ENCODE data around the gene FAF2. TPM values are rescaled to one million over a fixed set of nuclear protein-coding genes. Genes with fewer than 3 reads are reported as not detected.

FAF2 gene
- polyA plus RNA-seq, 1 experiment: 68.7 TPM

DNA sequence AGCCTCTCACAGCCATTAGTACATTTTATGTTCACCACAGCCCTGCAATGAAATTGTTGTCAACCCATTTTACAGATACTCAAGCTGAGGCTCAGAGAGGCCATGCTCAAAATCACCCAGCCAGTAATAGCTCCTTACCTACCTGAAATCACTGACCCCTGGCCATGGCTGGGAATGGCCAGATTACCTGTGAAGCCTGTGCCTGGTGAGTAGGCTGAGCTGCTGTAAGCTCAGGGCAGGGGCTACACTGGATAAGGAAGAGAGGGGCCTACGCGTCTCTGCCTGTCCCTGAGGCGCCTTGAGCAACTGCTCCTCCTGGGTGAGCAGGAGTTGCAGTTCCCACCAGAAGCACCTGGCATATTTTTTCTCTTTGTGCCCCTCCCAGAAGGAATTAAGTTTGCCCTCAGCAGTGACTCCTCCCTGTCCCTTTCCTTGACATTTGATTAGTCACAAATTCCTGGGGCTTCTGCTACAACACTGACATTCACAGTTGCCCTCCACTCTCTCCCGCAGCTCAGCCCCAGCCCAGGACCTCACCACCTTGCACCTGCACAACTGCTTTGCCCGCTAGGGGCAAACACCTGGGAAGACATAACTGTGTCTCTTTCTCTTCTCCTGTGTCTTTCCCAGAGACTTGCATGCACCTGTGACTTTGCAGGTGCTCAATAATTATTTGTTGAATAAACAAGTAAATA lies 37.6 kb upstream of the FAF2 start:
- no peak overlapping the region for H3K27ac ChIP-seq (ENCODE audit: low read depth, low read length)
- H3K9me3 ChIP-seq (ENCODE audit: control insufficient read depth, insufficient read depth, low read length): no peaks in the 10 kb centered on the region; the same call in 1 of the 2 replicates
- ChIA-PET POLR2A (no interaction called here), CTCF (interaction anchor here (3.4 kb wide), 1 partner anchor 37 kb away, joined by 22 read pairs; the partner anchor contains the start of gene FAF2)
- DNase-seq (ENCODE audit: low read depth, low spot score): no peak
- H3K27me3 ChIP-seq (ENCODE audit: control insufficient read depth, insufficient read depth, low read length): no peaks in the 10 kb centered on the region
- TF ChIP-seq, protein P1, sequence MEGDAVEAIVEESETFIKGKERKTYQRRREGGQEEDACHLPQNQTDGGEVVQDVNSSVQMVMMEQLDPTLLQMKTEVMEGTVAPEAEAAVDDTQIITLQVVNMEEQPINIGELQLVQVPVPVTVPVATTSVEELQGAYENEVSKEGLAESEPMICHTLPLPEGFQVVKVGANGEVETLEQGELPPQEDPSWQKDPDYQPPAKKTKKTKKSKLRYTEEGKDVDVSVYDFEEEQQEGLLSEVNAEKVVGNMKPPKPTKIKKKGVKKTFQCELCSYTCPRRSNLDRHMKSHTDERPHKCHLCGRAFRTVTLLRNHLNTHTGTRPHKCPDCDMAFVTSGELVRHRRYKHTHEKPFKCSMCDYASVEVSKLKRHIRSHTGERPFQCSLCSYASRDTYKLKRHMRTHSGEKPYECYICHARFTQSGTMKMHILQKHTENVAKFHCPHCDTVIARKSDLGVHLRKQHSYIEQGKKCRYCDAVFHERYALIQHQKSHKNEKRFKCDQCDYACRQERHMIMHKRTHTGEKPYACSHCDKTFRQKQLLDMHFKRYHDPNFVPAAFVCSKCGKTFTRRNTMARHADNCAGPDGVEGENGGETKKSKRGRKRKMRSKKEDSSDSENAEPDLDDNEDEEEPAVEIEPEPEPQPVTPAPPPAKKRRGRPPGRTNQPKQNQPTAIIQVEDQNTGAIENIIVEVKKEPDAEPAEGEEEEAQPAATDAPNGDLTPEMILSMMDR (IDR thresholded peaks at IDR 0.05; ENCODE audit: low read depth, low read length): no peak
- H3K4me3 ChIP-seq (ENCODE audit: low read depth, low read length): no peak overlapping the region

DNA sequence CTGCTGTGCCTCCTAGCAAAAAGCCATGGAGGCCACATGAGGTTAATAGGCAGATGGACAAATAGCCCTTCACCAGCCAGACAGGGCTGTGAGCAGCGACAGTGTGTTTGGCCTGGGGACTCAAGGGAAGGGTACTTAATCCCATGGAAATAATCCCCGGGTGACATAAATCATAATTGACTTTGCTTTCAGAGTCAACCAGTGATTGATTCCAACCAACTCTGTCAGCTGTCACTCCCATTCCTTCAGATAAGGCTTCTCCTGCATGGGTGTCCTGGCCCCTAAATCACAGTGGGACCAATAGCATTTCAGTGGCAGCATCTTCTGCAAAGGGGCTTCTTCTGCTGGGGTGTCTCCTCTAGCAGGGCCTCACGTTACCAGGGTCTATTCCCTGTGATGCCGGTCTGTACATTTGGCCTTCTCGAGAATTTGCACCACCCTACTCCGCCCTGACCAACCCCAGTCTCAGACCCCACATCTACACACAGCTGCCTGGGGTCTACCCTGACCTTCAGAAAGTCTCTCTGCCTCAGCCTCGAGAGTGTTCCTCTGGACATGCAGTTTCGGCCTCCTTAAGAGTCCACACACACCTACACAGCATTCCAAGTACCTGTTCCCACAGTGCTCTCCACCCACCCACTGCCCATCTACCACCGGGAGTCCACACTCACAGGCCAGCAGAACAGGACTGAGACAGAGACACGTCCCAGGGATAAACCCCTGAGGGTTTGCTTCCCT lies 35.5 kb upstream of the FAF2 start:
- no peaks in the 10 kb centered on the region for H3K27me3 ChIP-seq (ENCODE audit: control insufficient read depth, insufficient read depth, low read length)
- no peak for DNase-seq (ENCODE audit: low read depth, low spot score)
- TF ChIP-seq, protein P1 (IDR thresholded peaks at IDR 0.05; ENCODE audit: low read depth, low read length): no peak
- ChIA-PET CTCF (interaction anchor here (0.9 kb wide), 1 partner anchor 683 kb away, joined by 3 read pairs; no protein-coding TSS in a partner anchor), POLR2A (interaction anchor here (1.1 kb wide), 1 partner anchor 23 kb away, joined by 3 read pairs; no protein-coding TSS in a partner anchor)
- H3K27ac ChIP-seq (ENCODE audit: low read depth, low read length): no peak overlapping the region
- no peaks in the 10 kb centered on the region; the same call in 1 of the 2 replicates for H3K9me3 ChIP-seq (ENCODE audit: control insufficient read depth, insufficient read depth, low read length)
- H3K4me3 ChIP-seq (ENCODE audit: low read depth, low read length): no peak overlapping the region

DNA sequence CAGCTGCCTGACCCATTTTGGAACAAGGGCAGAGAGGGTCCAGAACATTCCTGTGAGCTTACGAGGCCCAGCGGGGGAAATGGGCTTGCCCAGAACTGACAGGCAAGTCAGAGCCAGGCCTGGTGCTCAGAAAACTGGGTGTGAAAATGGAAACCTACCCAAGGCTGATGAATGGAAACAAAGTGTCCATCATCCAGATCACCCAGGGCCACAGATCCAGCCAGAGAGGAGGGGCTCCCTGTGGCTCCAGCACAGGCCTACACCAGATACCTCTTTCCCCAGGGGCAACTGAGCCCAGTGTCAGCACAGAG lies 35.0 kb upstream of the FAF2 start:
- POLR2A ChIA-PET: interaction anchor here (1.1 kb wide), 1 partner anchor 24 kb away, joined by 3 read pairs; no protein-coding TSS in a partner anchor
- no peak for DNase-seq (ENCODE audit: low read depth, low spot score)

DNA sequence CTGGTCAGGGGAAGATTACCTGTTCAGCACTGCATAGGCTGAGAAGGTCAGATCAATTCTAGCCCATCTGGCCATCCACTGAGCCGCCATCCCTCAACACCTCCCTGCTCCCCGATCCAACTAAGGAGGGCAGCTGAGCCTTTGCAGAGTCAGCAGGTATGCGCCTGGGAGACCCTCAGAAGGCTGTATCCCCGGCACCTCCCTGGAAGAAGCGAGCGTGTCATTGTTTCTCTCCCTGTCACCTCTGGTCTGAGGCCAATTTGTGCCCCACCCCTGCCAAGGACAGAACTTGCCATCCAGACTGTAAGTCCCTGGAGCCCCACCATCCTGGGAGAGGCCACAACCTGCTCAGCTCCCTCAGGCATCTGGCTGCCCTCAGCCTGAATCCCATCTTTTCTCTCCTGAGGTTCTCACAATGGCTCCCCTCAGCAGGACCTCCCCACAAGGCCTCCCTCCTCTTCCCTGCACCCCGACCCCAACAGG lies 34.4 kb upstream of the FAF2 start:
- Histone ChIP-seq H3K4me3 (ENCODE audit: low read depth, low read length) (no peak overlapping the region), H3K9me3 (ENCODE audit: control insufficient read depth, insufficient read depth, low read length) (no peaks in the 10 kb centered on the region; the same call in 1 of the 2 replicates), H3K27ac (ENCODE audit: low read depth, low read length) (no peak overlapping the region), H3K27me3 (ENCODE audit: control insufficient read depth, insufficient read depth, low read length) (no peaks in the 10 kb centered on the region)
- no peak for DNase-seq (ENCODE audit: low read depth, low spot score)
- TF ChIP-seq, protein P1 (IDR thresholded peaks at IDR 0.05; ENCODE audit: low read depth, low read length): no peak
- ChIA-PET POLR2A (no interaction called here), CTCF (interaction anchor here (0.6 to 1.1 kb wide), 3 partner anchors 23 to 684 kb away, joined by 3 to 5 read pairs (median 3); no protein-coding TSS in a partner anchor)

More for the DNA sequence above, 35.0 kb upstream of the FAF2 start:
- Histone ChIP-seq H3K27me3 (ENCODE audit: control insufficient read depth, insufficient read depth, low read length) (no peaks in the 10 kb centered on the region), H3K9me3 (ENCODE audit: control insufficient read depth, insufficient read depth, low read length) (no peaks in the 10 kb centered on the region; the same call in 1 of the 2 replicates), H3K4me3 (ENCODE audit: low read depth, low read length) (no peak overlapping the region), H3K27ac (ENCODE audit: low read depth, low read length) (no peak overlapping the region)
- TF ChIP-seq, protein P1 (IDR thresholded peaks at IDR 0.05; ENCODE audit: low read depth, low read length): no peak
- CTCF ChIA-PET: interaction anchor here (0.6 to 1.1 kb wide), 3 partner anchors 24 to 684 kb away, joined by 3 to 5 read pairs (median 3); no protein-coding TSS in a partner anchor

Measured in AG04450 (cell line).